DMS 273 (cell line): ENCODE data around the gene TMPRSS6.

ENCODE experiments used
- DNase-seq: peaks from one replicate; lab custom pipeline; 2025; ENCODE audit not compliant: unreplicated experiment; lab: John Stamatoyannopoulos, UW

The TMPRSS6 gene

GRCh38 chr22:37140686-37141323 is 31.3 kb upstream of the TMPRSS6 start:
- no peak for DNase-seq

- DNase-seq = no peak
Measured at GRCh38 chr22:37139762-37140161, 30.2 kb upstream of the TMPRSS6 start.

- DNase-seq = no peak
Measured at GRCh38 chr22:37138849-37139561, 29.5 kb upstream of the TMPRSS6 start.

- DNase-seq = no peak
Measured at GRCh38 chr22:37137903-37138665, 28.6 kb upstream of the TMPRSS6 start.

GRCh38 chr22:37137131-37137530 is 27.6 kb upstream of the TMPRSS6 start:
- peak; percentile 55 for DNase-seq

GRCh38 chr22:37135023-37135422 is 25.5 kb upstream of the TMPRSS6 start:
- no peak for DNase-seq

- DNase-seq = no peak
Measured at GRCh38 chr22:37133304-37134018, 23.9 kb upstream of the TMPRSS6 start.

GRCh38 chr22:37132773-37133172 is 23.3 kb upstream of the TMPRSS6 start:
- no peak for DNase-seq

GRCh38 chr22:37129866-37130441 is 20.4 kb upstream of the TMPRSS6 start:
- no peak for DNase-seq

- DNase-seq = no peak
Measured at GRCh38 chr22:37128555-37129281, 19.2 kb upstream of the TMPRSS6 start.

GRCh38 chr22:37127350-37127878 is 17.9 kb upstream of the TMPRSS6 start:
- no peak for DNase-seq

GRCh38 chr22:37126882-37127281 is 17.4 kb upstream of the TMPRSS6 start:
- peak; percentile 13 for DNase-seq

- DNase-seq = no peak
Measured at GRCh38 chr22:37126383-37126782, 16.9 kb upstream of the TMPRSS6 start.

GRCh38 chr22:37123649-37124048 is 14.1 kb upstream of the TMPRSS6 start:
- DNase-seq = no peak

GRCh38 chr22:37122598-37123180 is 13.2 kb upstream of the TMPRSS6 start:
- no peak for DNase-seq

- DNase-seq = no peak
Measured at GRCh38 chr22:37121887-37122591, 12.5 kb upstream of the TMPRSS6 start.

GRCh38 chr22:37120569-37121340 is 11.2 kb upstream of the TMPRSS6 start:
- no peak for DNase-seq

GRCh38 chr22:37119872-37120271 is 10.4 kb upstream of the TMPRSS6 start:
- DNase-seq = no peak
